Keratinocyte (primary cell): ENCODE measurements around the gene ASF1A.

Experiments used
- EZH2 ChIP-seq: IDR thresholded peaks from one replicate; pipeline ENCODE4 v1.6.1; 2012; ENCODE audit warnings: inconsistent platforms, mild to moderate bottlenecking, low read length, moderate library complexity
- TF ChIP-seq, protein P1 (sequence below), 3 experiments: IDR thresholded peaks in 1 of 3; conservative IDR thresholded peaks in 1 of 3; optimal IDR thresholded peaks in 1 of 3; 2 replicates in 2 of 3; 3 replicates in 1 of 3; pipeline versions ENCODE3 to v1.5.1; 2011; ENCODE audit warnings: low read length in 3 of 3, mild to moderate bottlenecking in 3 of 3, moderate library complexity in 2 of 3, control low read depth in 1 of 3, inconsistent platforms in 1 of 3; ENCODE audit not compliant: insufficient read depth in 2 of 3; ENCODE audit errors: extremely low read depth in 1 of 3

DNA sequence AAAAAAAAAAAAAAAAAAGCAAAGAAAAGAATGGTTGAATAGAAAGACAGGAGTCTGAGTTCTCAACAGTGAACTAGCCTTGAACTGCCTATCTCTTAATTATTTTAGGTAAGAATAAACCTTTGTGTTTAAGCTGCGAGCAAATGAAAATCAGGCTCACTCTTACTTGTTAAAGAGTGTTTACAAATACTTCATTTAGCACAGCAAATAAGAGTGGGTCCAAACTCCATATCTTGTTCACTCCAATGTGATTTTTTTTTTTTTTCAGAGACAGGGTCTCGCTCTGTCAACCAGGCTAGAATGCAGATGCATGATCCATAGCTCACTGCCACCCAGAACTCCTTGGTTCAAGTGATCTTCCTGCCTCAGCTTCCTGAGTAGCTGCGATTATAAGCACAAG is 29.1 kb downstream of the ASF1A start:
- TF ChIP-seq, protein P1, sequence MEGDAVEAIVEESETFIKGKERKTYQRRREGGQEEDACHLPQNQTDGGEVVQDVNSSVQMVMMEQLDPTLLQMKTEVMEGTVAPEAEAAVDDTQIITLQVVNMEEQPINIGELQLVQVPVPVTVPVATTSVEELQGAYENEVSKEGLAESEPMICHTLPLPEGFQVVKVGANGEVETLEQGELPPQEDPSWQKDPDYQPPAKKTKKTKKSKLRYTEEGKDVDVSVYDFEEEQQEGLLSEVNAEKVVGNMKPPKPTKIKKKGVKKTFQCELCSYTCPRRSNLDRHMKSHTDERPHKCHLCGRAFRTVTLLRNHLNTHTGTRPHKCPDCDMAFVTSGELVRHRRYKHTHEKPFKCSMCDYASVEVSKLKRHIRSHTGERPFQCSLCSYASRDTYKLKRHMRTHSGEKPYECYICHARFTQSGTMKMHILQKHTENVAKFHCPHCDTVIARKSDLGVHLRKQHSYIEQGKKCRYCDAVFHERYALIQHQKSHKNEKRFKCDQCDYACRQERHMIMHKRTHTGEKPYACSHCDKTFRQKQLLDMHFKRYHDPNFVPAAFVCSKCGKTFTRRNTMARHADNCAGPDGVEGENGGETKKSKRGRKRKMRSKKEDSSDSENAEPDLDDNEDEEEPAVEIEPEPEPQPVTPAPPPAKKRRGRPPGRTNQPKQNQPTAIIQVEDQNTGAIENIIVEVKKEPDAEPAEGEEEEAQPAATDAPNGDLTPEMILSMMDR (optimal IDR thresholded peaks at IDR 0.05 in 1 of 3, IDR thresholded peaks at IDR 0.05 in 1 of 3, conservative IDR thresholded peaks at IDR 0.05 in 1 of 3; ENCODE audit: extremely low read depth in 1 of 3, insufficient read depth in 2 of 3, low read length in 3 of 3), result no peak
- no peak for TF ChIP-seq EZH2
